Breast epithelium (tissue), 3 donors: ENCODE data around the gene DHRS3.

Source experiments
- POLR2A ChIP-seq: fragments of 450-650 bp; IDR thresholded peaks from one replicate; pipeline ENCODE4 v1.6.1; 2016; ENCODE audit warnings: antibody characterized with exemption, mild to moderate bottlenecking, moderate library complexity
- POLR2AphosphoS5 ChIP-seq, 3 donors: sonication (generic); formaldehyde crosslinking; IDR thresholded peaks; one replicate each; pipeline ENCODE4 v1.6.1; 2017; ENCODE audit warnings: antibody characterized with exemption in 3 of 3
- TF ChIP-seq, protein P1 (sequence below), 3 donors: fragments of 450-650 bp; IDR thresholded peaks; one replicate each; pipeline ENCODE4 v1.5.1; 2016 to 2017; ENCODE audit warnings: antibody characterized with exemption in 3 of 3, mild to moderate bottlenecking in 3 of 3, moderate library complexity in 3 of 3

DNA sequence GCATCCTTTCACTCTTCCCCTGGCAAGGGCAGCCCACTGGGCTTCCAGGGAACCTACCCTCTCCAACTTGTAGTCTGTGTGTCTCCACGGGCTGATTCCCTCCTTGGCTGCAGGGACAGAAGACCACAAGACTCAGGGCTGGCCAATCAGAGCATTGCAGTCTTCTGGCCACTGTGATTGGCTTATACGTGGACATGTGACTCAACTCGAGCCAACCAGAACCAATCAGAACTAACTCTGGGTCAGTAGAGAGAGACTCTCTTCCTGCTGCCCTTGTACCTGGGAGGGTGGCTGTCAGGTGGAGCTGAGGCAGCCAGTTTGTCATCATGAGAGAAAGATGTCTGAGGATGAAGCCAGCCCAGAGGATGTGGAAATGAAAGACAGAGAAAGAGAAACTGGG is 64.0 kb downstream of the DHRS3 start:
- TF ChIP-seq, protein P1, sequence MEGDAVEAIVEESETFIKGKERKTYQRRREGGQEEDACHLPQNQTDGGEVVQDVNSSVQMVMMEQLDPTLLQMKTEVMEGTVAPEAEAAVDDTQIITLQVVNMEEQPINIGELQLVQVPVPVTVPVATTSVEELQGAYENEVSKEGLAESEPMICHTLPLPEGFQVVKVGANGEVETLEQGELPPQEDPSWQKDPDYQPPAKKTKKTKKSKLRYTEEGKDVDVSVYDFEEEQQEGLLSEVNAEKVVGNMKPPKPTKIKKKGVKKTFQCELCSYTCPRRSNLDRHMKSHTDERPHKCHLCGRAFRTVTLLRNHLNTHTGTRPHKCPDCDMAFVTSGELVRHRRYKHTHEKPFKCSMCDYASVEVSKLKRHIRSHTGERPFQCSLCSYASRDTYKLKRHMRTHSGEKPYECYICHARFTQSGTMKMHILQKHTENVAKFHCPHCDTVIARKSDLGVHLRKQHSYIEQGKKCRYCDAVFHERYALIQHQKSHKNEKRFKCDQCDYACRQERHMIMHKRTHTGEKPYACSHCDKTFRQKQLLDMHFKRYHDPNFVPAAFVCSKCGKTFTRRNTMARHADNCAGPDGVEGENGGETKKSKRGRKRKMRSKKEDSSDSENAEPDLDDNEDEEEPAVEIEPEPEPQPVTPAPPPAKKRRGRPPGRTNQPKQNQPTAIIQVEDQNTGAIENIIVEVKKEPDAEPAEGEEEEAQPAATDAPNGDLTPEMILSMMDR (IDR thresholded peaks at IDR 0.05), result no peak
- TF ChIP-seq POLR2A (no peak), POLR2AphosphoS5 (IDR thresholded peaks at IDR 0.05) (no peak)
